IMR-90 (cell line): ENCODE results near the gene SLC2A3. TPM values are rescaled to one million over a fixed set of nuclear protein-coding genes. Genes with fewer than 3 reads are reported as not detected.
"Not testable (repeated sequence)": the region's sequence is repeated elsewhere in the genome, so short reads cannot be mapped to it uniquely, and the experiment has no call there.

Experiments used
- ATAC-seq: fragments of 200-7000 bp; cut with Tn5 transposase; 2 replicates; pipeline ENCODE4 v1.9.1; 2020; ENCODE audit warnings: low read depth, mild to moderate bottlenecking, moderate library complexity
- BruUV-seq: library from RNA; stranded (reverse); fragments of 400-500 nt; replicated peaks from 2 replicates; lab custom pipeline; 2021; lab: Mats Ljungman, UMichigan
- CTCF ChIA-PET: fragments of 300-600 bp; formaldehyde crosslinking; extraction: SDS; loops from one replicate; lab custom pipeline; 2021; ENCODE audit warnings: antibody characterized with exemption; lab: Yijun Ruan, JAX
- POLR2A ChIA-PET: fragments of 300-600 bp; sonication (Branson Sonifier 250); formaldehyde crosslinking; loops from one replicate; lab custom pipeline; 2022; ENCODE audit warnings: antibody characterized with exemption; ENCODE audit not compliant: unreplicated experiment; lab: Charles Lee
- DNase-seq: peaks from one replicate; pipeline ENCODE4 v3.0.0; 2013
- H2AFZ ChIP-seq: replicated peaks from 2 replicates; pipeline ENCODE3; 2013; ENCODE audit warnings: low read length, mild to moderate bottlenecking; ENCODE audit not compliant: poor library complexity
- H2AK5ac ChIP-seq: 2 replicates; pipeline ENCODE4 v1.6.1; 2013; ENCODE audit warnings: low read depth, low read length, inconsistent platforms
- H2AK9ac ChIP-seq: replicated peaks from 2 replicates; pipeline ENCODE3; 2013; ENCODE audit warnings: mild to moderate bottlenecking, low read depth, low read length, moderate library complexity; ENCODE audit not compliant: poor library complexity
- H2BK120ac ChIP-seq: 2 replicates; pipeline ENCODE4 v1.6.1; 2013; ENCODE audit warnings: low read depth, low read length, inconsistent platforms
- H2BK15ac ChIP-seq: 3 replicates; pipeline ENCODE4 v1.6.1; 2013; ENCODE audit warnings: low read depth, low read length, inconsistent platforms
- H2BK20ac ChIP-seq: 2 replicates; pipeline ENCODE4 v1.6.1; 2013; ENCODE audit warnings: low read depth, mild to moderate bottlenecking, inconsistent platforms, low read length, moderate library complexity
- H2BK5ac ChIP-seq: 2 replicates; pipeline ENCODE4 v1.6.1; 2013; ENCODE audit warnings: mild to moderate bottlenecking, low read depth, low read length, inconsistent platforms; ENCODE audit not compliant: poor library complexity, severe bottlenecking
- H3K14ac ChIP-seq: replicated peaks from 2 replicates; pipeline ENCODE4 v1.6.1; 2013; ENCODE audit warnings: low read depth, low read length, inconsistent platforms
- H3K18ac ChIP-seq: 2 replicates; pipeline ENCODE4 v1.6.1; 2013; ENCODE audit warnings: low read depth, low read length, control low read depth
- H3K23ac ChIP-seq: 2 replicates; pipeline ENCODE4 v1.6.1; 2013; ENCODE audit warnings: low read depth, low read length, inconsistent platforms
- H3K27ac ChIP-seq: 2 replicates; pipeline ENCODE4 v1.5.1; 2013; ENCODE audit warnings: mild to moderate bottlenecking, control low read depth, low read length; ENCODE audit not compliant: insufficient read depth
- H3K27me3 ChIP-seq: 2 replicates; pipeline ENCODE4 v1.6.1; 2013; ENCODE audit warnings: low read length; ENCODE audit not compliant: control insufficient read depth, insufficient read depth
- H3K36me3 ChIP-seq: 2 replicates; pipeline ENCODE4 v1.6.1; 2013; ENCODE audit warnings: low read length, mixed read lengths; ENCODE audit not compliant: control insufficient read depth, insufficient read depth
- H3K4ac ChIP-seq: 2 replicates; pipeline ENCODE4 v1.6.1; 2013; ENCODE audit warnings: low read depth, low read length, inconsistent platforms
- H3K4me1 ChIP-seq: 2 replicates; pipeline ENCODE4 v1.6.1; 2013; ENCODE audit warnings: low read length, mixed read lengths; ENCODE audit not compliant: control insufficient read depth, insufficient read depth
- H3K4me2 ChIP-seq: 2 replicates; pipeline ENCODE4 v1.6.1; 2013; ENCODE audit warnings: low read depth, mild to moderate bottlenecking, control low read depth, low read length, moderate library complexity
- H3K4me3 ChIP-seq: 2 replicates; pipeline ENCODE4 v1.5.1; 2013; ENCODE audit warnings: low read depth, mild to moderate bottlenecking, control low read depth, low read length, moderate library complexity; ENCODE audit not compliant: insufficient read depth
- H3K56ac ChIP-seq: 2 replicates; pipeline ENCODE4 v1.6.1; 2013; ENCODE audit warnings: low read length, inconsistent platforms; ENCODE audit not compliant: insufficient read depth; ENCODE audit errors: extremely low read depth
- H3K79me1 ChIP-seq, 2 experiments: 2 replicates each; pipeline ENCODE4 v1.6.1; 2013; ENCODE audit warnings: low read length in 2 of 2, inconsistent platforms in 1 of 2, low read depth in 1 of 2
- H3K9ac ChIP-seq: 2 replicates; pipeline ENCODE4 v1.6.1; 2013; ENCODE audit warnings: low read depth, low read length, control low read depth
- H3K9me1 ChIP-seq: 2 replicates; pipeline ENCODE4 v1.6.1; 2013; ENCODE audit warnings: low read length, inconsistent platforms; ENCODE audit not compliant: insufficient read depth
- H3K9me3 ChIP-seq: 2 replicates; pipeline ENCODE4 v1.6.1; 2013; ENCODE audit warnings: low read length; ENCODE audit not compliant: control insufficient read depth, insufficient read depth
- H4K20me1 ChIP-seq: 2 replicates; pipeline ENCODE4 v1.6.1; 2013; ENCODE audit warnings: low read length, inconsistent platforms; ENCODE audit not compliant: insufficient read depth
- H4K5ac ChIP-seq: 2 replicates; pipeline ENCODE4 v1.6.1; 2013; ENCODE audit warnings: mild to moderate bottlenecking, low read depth, low read length, control low read depth
- H4K8ac ChIP-seq, 2 experiments: 2 replicates each; pipeline ENCODE4 v1.6.1; 2013; ENCODE audit warnings: low read depth in 2 of 2, low read length in 2 of 2, control low read depth in 1 of 2, inconsistent platforms in 1 of 2
- H4K91ac ChIP-seq: 2 replicates; pipeline ENCODE4 v1.6.1; 2013; ENCODE audit warnings: low read depth, low read length, inconsistent platforms; ENCODE audit not compliant: insufficient read depth
- CHD1 ChIP-seq: IDR thresholded peaks from 2 replicates; pipeline ENCODE4 v1.6.1; 2012; ENCODE audit warnings: low read depth, low read length, improper control_type of control experiment
- ELK1 ChIP-seq: fragments of 150-350 bp; IDR thresholded peaks from 2 replicates; pipeline ENCODE4 v1.6.1; 2016; ENCODE audit warnings: low read depth, mild to moderate bottlenecking, low read length, moderate library complexity, borderline replicate concordance
- MAFK ChIP-seq: IDR thresholded peaks from 2 replicates; pipeline ENCODE4 v1.6.1; 2012; ENCODE audit warnings: low read depth, low read length, improper control_type of control experiment
- RFX5 ChIP-seq: IDR thresholded peaks from 2 replicates; pipeline ENCODE4 v1.8.0; 2012; ENCODE audit warnings: low read depth, mild to moderate bottlenecking, low read length, moderate library complexity
- SMC3 ChIP-seq: fragments of 150-350 bp; IDR thresholded peaks from 2 replicates; pipeline ENCODE4 v1.6.1; 2016; ENCODE audit warnings: low read depth, mild to moderate bottlenecking, antibody characterized with exemption, low read length, moderate library complexity
- WGBS, 2 experiments: methylation state at CpG; one replicate each; pipeline versions ENCODE4 v1.1.5 to v1.1.7; 2013; ENCODE audit warnings: missing lambda C conversion rate in 2 of 2; ENCODE audit not compliant: insufficient read length in 1 of 2; ENCODE audit errors: extremely low coverage in 2 of 2; 5-methylcytosine and 5-hydroxymethylcytosine counted together
- dilution Hi-C: fragments of 300-500 bp; cut with HindIII; formaldehyde crosslinking; loops from one replicate; pipeline ENCODE4 v1.14.3; 2018; ENCODE audit warnings: low sequenced_read_pairs; ENCODE audit not compliant: unreplicated experiment
- in situ Hi-C: fragments of 300-500 bp; cut with MboI; formaldehyde crosslinking; loops from 3 replicates; pipeline ENCODE4 v1.14.3; 2019; ENCODE audit warnings: low sequenced_read_pairs, inconsistent platforms, mixed read lengths
- intact Hi-C: fragments of 100-400 bp; cut with micrococcal nuclease; formaldehyde crosslinking; loops from 2 replicates; pipeline ENCODE4 v1.10.0; 2022
- polyA plus RNA-seq, 3 experiments: library from polyadenylated mRNA; depleted of rRNA; stranded (reverse); fragments of >200 nt; gene quantifications; 2 replicates each; pipeline ENCODE4 v1.2.3, GENCODE V29; 2012; ENCODE audit warnings: low replicate concordance in 1 of 3
- total RNA-seq: library from RNA; depleted of rRNA; stranded (reverse); fragments of >200 nt; gene quantifications from 2 replicates; pipeline ENCODE4 v1.2.3, GENCODE V29; 2012
- TF ChIP-seq, protein P1 (sequence below): fragments of 150-350 bp; IDR thresholded peaks from 2 replicates; pipeline ENCODE4 v1.6.1; 2017; ENCODE audit warnings: mild to moderate bottlenecking, antibody characterized with exemption, low read length, low read depth

Gene SLC2A3
- total and polyA plus RNA-seq, 2 of the 4 experiments (the other 2 are of a cell fraction) = 46.1 to 54.8 TPM

GRCh38 chr12:7899755-7900154, 36.2 kb downstream of the SLC2A3 start:
- Histone ChIP-seq H2BK120ac (no peak overlapping the region), H3K56ac (no peak overlapping the region), H4K8ac (no peak overlapping the region), H3K36me3 (no peaks in the 10 kb centered on the region), H4K20me1 (no peaks in the 10 kb centered on the region), H2BK15ac (no peak overlapping the region), H3K9me3 (no peaks in the 10 kb centered on the region), H3K18ac (no peak overlapping the region), H3K79me1 (no peaks in the 10 kb centered on the region), H2AK5ac (no peak overlapping the region), H3K27ac (no peak overlapping the region), H3K23ac (no peak overlapping the region), H3K4me3 (no peak overlapping the region), H2AFZ (no peak overlapping the region), H2BK20ac (no peak overlapping the region), H4K5ac (no peak overlapping the region), H2BK5ac (no peak overlapping the region), H3K4me1 (no peaks in the 10 kb centered on the region), H3K14ac (no peak overlapping the region), H3K4me2 (no peak overlapping the region), H2AK9ac (no peak overlapping the region), H3K27me3 (no peaks in the 10 kb centered on the region), H3K9me1 (no peaks in the 10 kb centered on the region), H3K4ac (no peak overlapping the region), H3K9ac (no peak overlapping the region), H4K91ac (no peak overlapping the region)
- ChIA-PET POLR2A (no interaction called here), CTCF (interaction anchor here (0.6 kb wide), 1 partner anchor 14 kb away, joined by 4 read pairs; no protein-coding TSS in a partner anchor)
- no TSS peak for BruUV-seq
- ATAC-seq (peak; percentile 74), DNase-seq (peak; percentile 76)
- intact Hi-C loops = no loop called here
- dilution Hi-C loops = no loop called here
- in situ Hi-C loops = no loop called here
- TF ChIP-seq ELK1 (no peak), SMC3 (no peak), CHD1 (no peak), MAFK (no peak), RFX5 (no peak)
- TF ChIP-seq, protein P1, sequence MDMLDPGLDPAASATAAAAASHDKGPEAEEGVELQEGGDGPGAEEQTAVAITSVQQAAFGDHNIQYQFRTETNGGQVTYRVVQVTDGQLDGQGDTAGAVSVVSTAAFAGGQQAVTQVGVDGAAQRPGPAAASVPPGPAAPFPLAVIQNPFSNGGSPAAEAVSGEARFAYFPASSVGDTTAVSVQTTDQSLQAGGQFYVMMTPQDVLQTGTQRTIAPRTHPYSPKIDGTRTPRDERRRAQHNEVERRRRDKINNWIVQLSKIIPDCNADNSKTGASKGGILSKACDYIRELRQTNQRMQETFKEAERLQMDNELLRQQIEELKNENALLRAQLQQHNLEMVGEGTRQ = no peak
- no CpG with 5 or more reads among the region's 7 CpGs for WGBS, 2 experiments

GRCh38 chr12:7896726-7897125, 39.3 kb downstream of the SLC2A3 start:
- H3K9me3 ChIP-seq, H2BK120ac ChIP-seq, H3K36me3 ChIP-seq, H3K18ac ChIP-seq, H4K8ac ChIP-seq, H3K79me1 ChIP-seq, H3K4me2 ChIP-seq, H3K23ac ChIP-seq, ATAC-seq, H2BK15ac ChIP-seq, BruUV-seq, H3K56ac ChIP-seq, H2BK20ac ChIP-seq, dilution Hi-C loops, in situ Hi-C loops, H2AFZ ChIP-seq, H3K27ac ChIP-seq, H4K5ac ChIP-seq, H3K9ac ChIP-seq, CTCF ChIA-PET, H4K91ac ChIP-seq, H3K4ac ChIP-seq, intact Hi-C loops, POLR2A ChIA-PET, H2AK5ac ChIP-seq, H3K4me3 ChIP-seq, DNase-seq, H2BK5ac ChIP-seq, H2AK9ac ChIP-seq, H4K20me1 ChIP-seq, H3K14ac ChIP-seq, H3K4me1 ChIP-seq, H3K9me1 ChIP-seq, H3K27me3 ChIP-seq: not testable (repeated sequence)
- whole genome bisulfite sequencing, 2 experiments = no CpG with 5 or more reads among the region's 4 CpGs
